Mononuclear cell (primary cell): ENCODE measurements around the gene MANBA. TPM values are rescaled to one million over a fixed set of nuclear protein-coding genes. Genes with fewer than 3 reads are reported as not detected.
"Not testable (repeated sequence)": the region's sequence is repeated elsewhere in the genome, so short reads cannot be mapped to it uniquely, and the experiment has no call there.

Source experiments
- H3K27me3 ChIP-seq: 2 replicates; pipeline ENCODE4 v1.6.0; 2011; ENCODE audit warnings: low read length, control low read depth; ENCODE audit not compliant: insufficient read depth
- H3K4me1 ChIP-seq: 2 replicates; pipeline ENCODE4 v1.5.1; 2011; ENCODE audit warnings: mild to moderate bottlenecking, low read length, control low read depth; ENCODE audit not compliant: insufficient read depth
- H3K4me3 ChIP-seq: 2 replicates; pipeline ENCODE4 v1.5.1; 2011; ENCODE audit warnings: mild to moderate bottlenecking, low read length, moderate library complexity
- H3K9me3 ChIP-seq: 2 replicates; pipeline ENCODE4 v1.5.1; 2011; ENCODE audit warnings: low read depth, mild to moderate bottlenecking, control low read depth, low read length
- total RNA-seq: library from RNA; depleted of rRNA; stranded (reverse); fragments of >200 nt; gene quantifications from one replicate; pipeline ENCODE4 v1.2.3, GENCODE V29; 2012

The MANBA gene
- total RNA-seq, 1 donor = 82.6 TPM

DNA sequence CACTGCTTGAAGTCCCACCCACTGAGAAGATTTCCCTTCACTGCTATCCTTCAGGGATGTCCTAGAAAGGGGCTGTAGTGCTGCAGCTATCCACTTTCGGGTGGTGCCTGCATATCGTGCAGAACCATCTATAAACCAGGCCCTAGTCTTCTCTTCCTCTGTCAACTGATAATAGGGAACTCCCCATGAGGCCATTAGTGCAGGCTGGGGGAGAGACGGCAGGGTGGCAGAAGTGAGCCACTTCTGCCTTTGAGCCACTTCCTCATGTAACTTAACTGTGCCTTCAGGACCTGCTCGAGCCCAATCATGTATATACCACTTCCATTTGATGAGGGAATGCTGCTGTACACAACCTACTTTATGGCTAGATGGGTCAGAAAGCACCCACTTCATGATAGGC lies 17.4 kb downstream of the MANBA start:
- not testable (repeated sequence) for H3K4me3 ChIP-seq, H3K27me3 ChIP-seq
- Histone ChIP-seq H3K9me3 (peaks cover 11% of the 10 kb centered on the region), H3K4me1 (peaks cover 25% of the 10 kb centered on the region)

GRCh38 chr4:102738802-102739201 lies 22.0 kb downstream of the MANBA start:
- H3K4me1 ChIP-seq = peaks cover 28% of the 10 kb centered on the region

DNA sequence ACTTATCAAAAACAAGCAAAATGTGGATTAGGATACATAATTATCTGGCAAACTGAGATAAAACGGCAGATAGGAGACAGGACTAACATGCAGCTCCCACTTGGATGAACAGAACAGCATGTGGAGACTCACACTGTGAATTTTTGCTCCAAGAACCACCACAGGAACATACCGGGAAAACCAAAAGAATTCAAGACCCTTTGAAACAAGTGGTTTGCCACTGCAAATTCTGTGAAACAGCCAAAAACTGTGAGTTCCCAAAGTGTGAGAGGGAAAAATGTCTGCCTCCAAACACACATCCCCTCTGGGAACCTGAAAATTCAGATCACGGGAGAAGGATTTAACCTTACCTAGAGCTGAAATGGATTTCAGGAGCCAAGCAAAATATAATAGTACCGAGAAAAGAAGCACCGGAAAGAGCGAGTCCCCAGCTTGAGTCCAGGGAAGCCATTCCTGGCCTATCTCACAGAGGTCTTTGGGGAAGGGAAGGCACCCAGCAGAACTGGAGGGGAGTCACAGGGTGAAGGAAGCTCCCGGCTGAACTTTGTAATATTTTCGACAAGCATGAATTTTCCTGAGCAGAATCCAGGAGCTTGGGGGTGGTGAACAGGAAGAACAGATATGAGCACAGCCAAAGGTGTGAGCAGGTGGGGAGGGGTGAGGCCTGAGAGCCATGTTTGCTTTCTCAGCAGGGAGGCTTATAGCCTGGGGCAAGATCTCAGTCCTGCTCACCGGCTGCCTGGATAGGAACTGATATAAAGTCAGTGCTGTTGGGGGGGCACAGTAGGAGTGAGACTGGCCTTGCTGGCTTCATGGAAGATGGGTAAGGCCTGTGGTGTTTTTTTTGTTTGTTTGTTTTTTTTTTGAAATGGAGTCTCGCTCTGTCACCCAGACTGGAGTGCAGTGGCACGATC lies 23.9 kb downstream of the MANBA start:
- Histone ChIP-seq H3K4me3 (no peak overlapping the region), H3K9me3 (peaks cover 11% of the 10 kb centered on the region), H3K4me1 (peaks cover 17% of the 10 kb centered on the region), H3K27me3 (no peaks in the 10 kb centered on the region)

More at GRCh38 chr4:102738802-102739201, 22.0 kb downstream of the MANBA start:
- H3K27me3 ChIP-seq, H3K4me3 ChIP-seq: not testable (repeated sequence)
- H3K9me3 ChIP-seq = peaks cover 11% of the 10 kb centered on the region

DNA sequence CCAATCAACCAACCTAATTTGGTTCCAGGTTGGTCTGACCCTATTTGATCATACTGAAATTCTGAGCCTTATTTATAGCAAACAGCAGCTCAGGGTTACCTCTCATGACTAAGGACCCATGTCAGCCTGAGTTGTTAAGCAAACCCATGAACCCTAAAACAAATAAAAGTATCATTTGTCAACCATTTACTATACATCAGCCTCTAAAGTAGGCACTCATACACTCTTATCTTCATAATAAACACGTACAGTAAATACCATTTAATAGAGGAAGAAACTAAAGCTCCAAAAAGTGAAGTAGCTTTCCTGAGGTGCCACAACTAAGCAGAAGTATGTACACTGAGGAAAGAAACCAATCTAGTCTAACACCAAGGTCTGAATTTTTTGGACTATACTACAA lies 25.2 kb downstream of the MANBA start:
- Histone ChIP-seq H3K27me3 (no peaks in the 10 kb centered on the region), H3K4me3 (no peak overlapping the region), H3K9me3 (peaks cover 22% of the 10 kb centered on the region), H3K4me1 (peaks cover 17% of the 10 kb centered on the region)

DNA sequence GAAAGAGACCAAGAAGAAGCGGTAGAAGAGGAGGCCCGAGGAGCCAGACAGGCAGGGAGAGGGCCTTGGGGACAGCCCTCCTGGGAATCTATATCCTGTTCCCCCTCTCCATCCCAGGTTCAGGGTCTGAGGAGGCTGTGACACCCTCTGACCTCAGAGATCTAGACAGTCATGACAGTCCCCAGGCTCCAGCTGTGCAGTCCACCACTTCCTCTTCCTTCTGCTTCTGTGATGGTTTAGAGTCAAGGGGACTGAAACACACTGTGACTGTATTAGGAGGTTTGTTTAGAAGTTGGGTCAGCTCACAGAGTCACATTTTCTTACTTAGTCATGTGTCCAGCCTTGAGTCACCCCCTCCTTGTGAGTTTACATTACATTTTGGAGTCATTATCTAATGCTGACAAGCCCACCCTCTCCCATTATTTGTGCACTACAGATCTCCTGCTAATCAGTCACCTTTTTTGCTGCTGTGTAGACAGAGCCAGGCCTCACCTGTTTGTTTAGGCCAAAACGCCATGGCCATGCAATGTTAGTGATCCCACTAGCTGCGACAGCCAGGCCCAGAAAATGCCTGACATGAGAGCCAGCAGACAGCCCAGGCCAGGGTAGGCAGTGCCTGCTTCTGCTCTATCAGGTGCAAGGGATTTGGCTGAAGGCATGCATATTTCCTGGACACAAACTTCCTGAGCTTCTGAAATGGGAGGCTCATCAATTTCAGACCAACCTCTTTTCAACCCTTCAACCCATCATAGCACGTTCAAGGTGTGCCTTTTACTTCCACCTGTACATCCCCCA lies 26.0 kb downstream of the MANBA start:
- Histone ChIP-seq H3K27me3 (no peaks in the 10 kb centered on the region), H3K9me3 (peaks cover 19% of the 10 kb centered on the region), H3K4me1 (peaks cover 17% of the 10 kb centered on the region), H3K4me3 (no peak overlapping the region)

DNA sequence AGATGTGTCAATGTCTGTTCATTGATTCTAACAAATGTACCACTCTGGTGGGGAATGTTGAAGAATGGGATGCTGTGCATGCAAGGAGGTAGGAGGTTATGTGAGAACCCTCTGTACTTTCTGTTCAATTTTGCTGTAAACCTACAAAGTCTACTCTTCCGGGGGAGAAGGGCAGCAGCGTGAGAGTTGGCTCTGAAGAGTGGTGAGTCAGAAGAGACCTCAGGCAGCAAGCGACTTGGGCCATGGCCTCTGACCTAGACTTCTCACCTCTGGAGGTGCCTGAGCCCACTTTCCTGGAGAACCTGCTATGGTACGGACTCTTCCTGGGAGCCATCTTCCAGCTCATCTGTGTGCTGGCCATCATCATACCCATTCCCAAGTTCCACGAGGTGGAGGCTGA lies 26.7 kb downstream of the MANBA start:
- Histone ChIP-seq H3K9me3 (peaks cover 12% of the 10 kb centered on the region), H3K27me3 (no peaks in the 10 kb centered on the region), H3K4me1 (peaks cover 17% of the 10 kb centered on the region), H3K4me3 (no peak overlapping the region)

GRCh38 chr4:102733084-102733483 lies 27.7 kb downstream of the MANBA start:
- Histone ChIP-seq H3K4me3 (no peak overlapping the region), H3K9me3 (peaks cover 12% of the 10 kb centered on the region), H3K4me1 (peaks cover 14% of the 10 kb centered on the region), H3K27me3 (no peaks in the 10 kb centered on the region)

GRCh38 chr4:102732678-102733077 lies 28.1 kb downstream of the MANBA start:
- Histone ChIP-seq H3K4me1 (peaks cover 14% of the 10 kb centered on the region), H3K27me3 (no peaks in the 10 kb centered on the region), H3K9me3 (peaks cover 12% of the 10 kb centered on the region), H3K4me3 (no peak overlapping the region)

- Histone ChIP-seq H3K4me3 (no peak overlapping the region), H3K9me3 (peaks cover 12% of the 10 kb centered on the region), H3K4me1 (peaks cover 9% of the 10 kb centered on the region), H3K27me3 (no peaks in the 10 kb centered on the region)
These were observed 29.7 kb downstream of the MANBA start for GRCh38 chr4:102730968-102731533.

GRCh38 chr4:102729486-102729885 lies 31.3 kb downstream of the MANBA start:
- not testable (repeated sequence) for H3K27me3 ChIP-seq, H3K4me3 ChIP-seq, H3K4me1 ChIP-seq
- peaks cover 12% of the 10 kb centered on the region for H3K9me3 ChIP-seq

GRCh38 chr4:102726919-102727318 lies 33.8 kb downstream of the MANBA start:
- not testable (repeated sequence) for H3K4me3 ChIP-seq, H3K27me3 ChIP-seq, H3K4me1 ChIP-seq
- peaks cover 12% of the 10 kb centered on the region for H3K9me3 ChIP-seq

GRCh38 chr4:102726068-102726467 lies 34.7 kb downstream of the MANBA start:
- no peaks in the 10 kb centered on the region for H3K4me1 ChIP-seq
- peaks cover 6% of the 10 kb centered on the region for H3K9me3 ChIP-seq
- H3K27me3 ChIP-seq = no peaks in the 10 kb centered on the region
- H3K4me3 ChIP-seq = no peak overlapping the region

- Histone ChIP-seq H3K4me1 (no peaks in the 10 kb centered on the region), H3K27me3 (no peaks in the 10 kb centered on the region), H3K9me3 (no peaks in the 10 kb centered on the region)
These were observed 35.5 kb downstream of the MANBA start for GRCh38 chr4:102725229-102725628.

DNA sequence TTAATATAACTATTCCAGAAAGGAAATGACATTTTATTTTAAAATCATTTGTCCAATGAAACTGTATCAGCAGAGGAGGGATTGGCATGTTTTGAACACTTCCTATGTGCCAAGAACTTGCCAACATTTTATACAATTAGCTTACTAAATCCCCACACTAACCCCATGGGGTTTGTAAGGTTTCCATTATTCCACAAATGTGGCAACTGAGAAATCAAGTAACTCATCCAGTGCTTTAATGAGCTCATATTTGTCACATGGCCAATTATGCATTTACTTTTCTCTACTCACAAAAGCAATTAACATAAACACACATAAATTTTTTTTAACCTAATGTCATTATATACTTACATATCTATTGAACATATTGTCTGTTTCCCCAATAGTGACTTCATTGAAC lies 37.3 kb downstream of the MANBA start:
- H3K9me3 ChIP-seq = no peaks in the 10 kb centered on the region
- no peaks in the 10 kb centered on the region for H3K27me3 ChIP-seq
- H3K4me1 ChIP-seq = no peaks in the 10 kb centered on the region
- H3K4me3 ChIP-seq = no peak overlapping the region

More at GRCh38 chr4:102725229-102725628, 35.5 kb downstream of the MANBA start:
- no peak overlapping the region for H3K4me3 ChIP-seq

DNA sequence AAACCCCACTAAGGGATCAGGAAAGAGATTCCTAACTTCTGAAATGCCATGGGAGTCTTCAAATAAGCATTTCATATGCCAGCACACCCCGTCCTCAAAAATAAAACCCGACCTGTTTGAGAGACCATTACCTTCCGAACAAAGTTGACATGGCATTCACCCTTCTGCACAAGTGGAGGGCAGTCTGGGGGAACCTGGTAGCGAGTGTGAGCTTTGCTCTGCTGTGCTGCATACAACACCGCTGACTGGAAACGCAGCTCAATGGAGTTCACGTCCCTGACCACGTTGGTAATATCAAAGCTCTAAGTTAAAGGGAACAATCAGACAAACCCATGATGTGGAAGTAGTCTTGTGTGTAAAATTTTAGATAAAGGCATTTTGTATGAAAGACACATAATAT lies 38.0 kb downstream of the MANBA start:
- Histone ChIP-seq H3K27me3 (no peaks in the 10 kb centered on the region), H3K4me1 (no peaks in the 10 kb centered on the region), H3K9me3 (no peaks in the 10 kb centered on the region), H3K4me3 (no peak overlapping the region)
